HEK293 (cell line): ENCODE measurements around the gene UQCC2.
A peak's percentile ranks its signal among the peaks of the same experiment; 100 is the strongest.

ENCODE experiments used
- CTCF ChIA-PET: fragments of 350-600 bp; formaldehyde crosslinking; extraction: SDS; loops from one replicate; lab custom pipeline; 2021; ENCODE audit warnings: antibody characterized with exemption; lab: Yijun Ruan, JAX
- POLR2A ChIA-PET: fragments of 300-600 bp; formaldehyde crosslinking; extraction: SDS; loops from one replicate; lab custom pipeline; 2020; ENCODE audit warnings: antibody characterized with exemption, inconsistent platforms; lab: Yijun Ruan, JAX
- H3K27ac ChIP-seq: fragments of 200-500 bp; sonication (Bioruptor generic); 2 replicates; pipeline ENCODE4 v1.5.1; 2014; ENCODE audit warnings: low read depth, low read length, control low read depth, inconsistent platforms; ENCODE audit errors: extremely low read depth
- H3K36me3 ChIP-seq, 2 experiments: fragments of 200-500 bp in 1 of 2; sonication (Bioruptor generic) in 1 of 2; 1 replicate in 1 of 2; 2 replicates in 1 of 2; pipeline ENCODE4 v1.5.1; 2014 to 2017; ENCODE audit warnings: inconsistent platforms in 2 of 2, low read length in 2 of 2; ENCODE audit not compliant: control insufficient read depth in 2 of 2, insufficient read depth in 1 of 2
- H3K4me1 ChIP-seq: fragments of 200-500 bp; sonication (Bioruptor generic); 2 replicates; pipeline ENCODE4 v1.5.1; 2014; ENCODE audit warnings: mild to moderate bottlenecking, low read length, inconsistent platforms; ENCODE audit not compliant: control insufficient read depth, insufficient read depth
- H3K4me3 ChIP-seq: 2 replicates; pipeline ENCODE4 v1.5.1; 2011; ENCODE audit warnings: low read depth, mild to moderate bottlenecking, control low read depth, low read length, moderate library complexity
- H3K9me3 ChIP-seq: fragments of 200-500 bp; sonication (Bioruptor generic); 2 replicates; pipeline ENCODE4 v1.5.1; 2014; ENCODE audit warnings: low read depth, low read length, inconsistent platforms; ENCODE audit not compliant: control insufficient read depth, insufficient read depth
- MZF1 ChIP-seq: fragments of 450-650 bp; formaldehyde crosslinking; IDR thresholded peaks from 2 replicates; pipeline ENCODE4 v1.5.1; 2017; ENCODE audit warnings: missing biosample characterization, missing genetic modification characterization, borderline replicate concordance
- ZBTB8A ChIP-seq: fragments of 450-650 bp; formaldehyde crosslinking; IDR thresholded peaks from 2 replicates; pipeline ENCODE4 v1.5.1; 2016; ENCODE audit warnings: missing biosample characterization, missing genetic modification characterization
- ZNF121 ChIP-seq: fragments of 450-650 bp; formaldehyde crosslinking; IDR thresholded peaks from 2 replicates; pipeline ENCODE4 v1.5.1; 2016; ENCODE audit warnings: missing biosample characterization, missing genetic modification characterization
- ZNF146 ChIP-seq: fragments of 450-650 bp; formaldehyde crosslinking; IDR thresholded peaks from 2 replicates; pipeline ENCODE4 v1.5.1; 2016; ENCODE audit warnings: missing biosample characterization, missing genetic modification characterization
- ZNF202 ChIP-seq: fragments of 450-650 bp; formaldehyde crosslinking; IDR thresholded peaks from 2 replicates; pipeline ENCODE4 v1.5.1; 2016; ENCODE audit warnings: missing biosample characterization, missing genetic modification characterization, borderline replicate concordance
- ZNF221 ChIP-seq: fragments of 450-650 bp; formaldehyde crosslinking; IDR thresholded peaks from 2 replicates; pipeline ENCODE4 v1.5.1; 2017; ENCODE audit warnings: missing biosample characterization, missing genetic modification characterization, borderline replicate concordance
- ZNF423 ChIP-seq: fragments of 450-650 bp; formaldehyde crosslinking; IDR thresholded peaks from 2 replicates; pipeline ENCODE4 v1.5.1; 2016; ENCODE audit warnings: missing biosample characterization, missing genetic modification characterization
- ZNF560 ChIP-seq: fragments of 450-650 bp; formaldehyde crosslinking; IDR thresholded peaks from 2 replicates; pipeline ENCODE4 v1.5.1; 2017; ENCODE audit warnings: missing biosample characterization, missing genetic modification characterization, borderline replicate concordance
- ZNF585B ChIP-seq: fragments of 450-650 bp; formaldehyde crosslinking; IDR thresholded peaks from 2 replicates; pipeline ENCODE4 v1.5.1; 2016; ENCODE audit warnings: missing biosample characterization, missing genetic modification characterization
- ZNF664 ChIP-seq: fragments of 450-650 bp; formaldehyde crosslinking; IDR thresholded peaks from 2 replicates; pipeline ENCODE4 v1.5.1; 2016; ENCODE audit warnings: missing biosample characterization, missing genetic modification characterization
- ZXDB ChIP-seq: fragments of 450-650 bp; formaldehyde crosslinking; IDR thresholded peaks from 2 replicates; pipeline ENCODE4 v1.5.1; 2016; ENCODE audit warnings: missing biosample characterization, missing genetic modification characterization
- TF ChIP-seq, protein P1 (sequence below): fragments of 450-650 bp; formaldehyde crosslinking; IDR thresholded peaks from 2 replicates; pipeline ENCODE4 v1.5.1; 2016; ENCODE audit warnings: missing biosample characterization, missing genetic modification characterization
- TF ChIP-seq, protein P2 (sequence below): fragments of 450-650 bp; formaldehyde crosslinking; IDR thresholded peaks from 2 replicates; pipeline ENCODE4; 2016; ENCODE audit warnings: missing biosample characterization, missing genetic modification characterization
- TF ChIP-seq, protein P3 (sequence below): fragments of 450-650 bp; formaldehyde crosslinking; IDR thresholded peaks from 2 replicates; pipeline ENCODE4 v1.5.1; 2016; ENCODE audit warnings: missing biosample characterization, missing genetic modification characterization
- TF ChIP-seq, protein P4 (sequence below): fragments of 450-650 bp; formaldehyde crosslinking; IDR thresholded peaks from 2 replicates; pipeline ENCODE4 v1.5.1; 2016; ENCODE audit warnings: missing biosample characterization, missing genetic modification characterization
- TF ChIP-seq, protein P5 (sequence below): fragments of 450-650 bp; formaldehyde crosslinking; IDR thresholded peaks from 2 replicates; pipeline ENCODE4 v1.5.1; 2016; ENCODE audit warnings: missing biosample characterization, missing genetic modification characterization, low read depth
- TF ChIP-seq, protein P6 (sequence below): IDR thresholded peaks from 2 replicates; pipeline ENCODE4 v1.6.1; 2011; ENCODE audit warnings: mild to moderate bottlenecking, low read depth, low read length, borderline replicate concordance

UQCC2 gene

DNA sequence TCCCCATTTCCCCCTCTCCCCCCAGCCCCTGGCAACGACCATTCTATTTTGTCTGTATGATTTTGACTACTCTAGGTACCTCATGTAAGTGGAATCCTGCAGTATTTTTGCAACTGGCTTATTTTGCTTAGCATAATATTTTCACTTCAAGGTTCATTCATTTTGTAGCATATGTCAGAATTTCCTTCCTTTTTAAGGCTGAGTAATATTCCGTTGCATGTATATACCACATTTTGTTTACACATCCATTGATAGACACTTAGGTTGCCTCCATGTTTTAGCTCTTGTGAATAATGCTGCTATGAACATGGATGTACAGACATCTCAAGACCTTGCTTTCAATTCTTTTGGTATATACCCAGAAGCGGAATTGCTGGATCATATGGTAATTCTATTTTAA, 1.4 kb upstream of the UQCC2 start:
- TF ChIP-seq, protein P1, sequence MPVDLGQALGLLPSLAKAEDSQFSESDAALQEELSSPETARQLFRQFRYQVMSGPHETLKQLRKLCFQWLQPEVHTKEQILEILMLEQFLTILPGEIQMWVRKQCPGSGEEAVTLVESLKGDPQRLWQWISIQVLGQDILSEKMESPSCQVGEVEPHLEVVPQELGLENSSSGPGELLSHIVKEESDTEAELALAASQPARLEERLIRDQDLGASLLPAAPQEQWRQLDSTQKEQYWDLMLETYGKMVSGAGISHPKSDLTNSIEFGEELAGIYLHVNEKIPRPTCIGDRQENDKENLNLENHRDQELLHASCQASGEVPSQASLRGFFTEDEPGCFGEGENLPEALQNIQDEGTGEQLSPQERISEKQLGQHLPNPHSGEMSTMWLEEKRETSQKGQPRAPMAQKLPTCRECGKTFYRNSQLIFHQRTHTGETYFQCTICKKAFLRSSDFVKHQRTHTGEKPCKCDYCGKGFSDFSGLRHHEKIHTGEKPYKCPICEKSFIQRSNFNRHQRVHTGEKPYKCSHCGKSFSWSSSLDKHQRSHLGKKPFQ (tag by site-specific recombination) = no peak
- peak; percentile 67; the same call in 1 of the 2 replicates for TF ChIP-seq ZNF146
- TF ChIP-seq ZXDB (tag by site-specific recombination) = no peak
- TF ChIP-seq, all 188 proteins: peak for 1
- Histone ChIP-seq H3K36me3 (peaks cover 11 to 28% of the 10 kb centered on the region in 2 experiments), H3K4me3 (no peak overlapping the region), H3K4me1 (peaks cover 7% of the 10 kb centered on the region; the same call in 1 of the 2 replicates), H3K27ac (no peak overlapping the region), H3K9me3 (no peaks in the 10 kb centered on the region)
- CTCF ChIA-PET = interaction anchor here (0.6 to 4.0 kb wide), 6 partner anchors 12 to 123 kb away, joined by 3 to 33 read pairs (median 8); no protein-coding TSS in a partner anchor
- POLR2A ChIA-PET = no interaction called here

DNA sequence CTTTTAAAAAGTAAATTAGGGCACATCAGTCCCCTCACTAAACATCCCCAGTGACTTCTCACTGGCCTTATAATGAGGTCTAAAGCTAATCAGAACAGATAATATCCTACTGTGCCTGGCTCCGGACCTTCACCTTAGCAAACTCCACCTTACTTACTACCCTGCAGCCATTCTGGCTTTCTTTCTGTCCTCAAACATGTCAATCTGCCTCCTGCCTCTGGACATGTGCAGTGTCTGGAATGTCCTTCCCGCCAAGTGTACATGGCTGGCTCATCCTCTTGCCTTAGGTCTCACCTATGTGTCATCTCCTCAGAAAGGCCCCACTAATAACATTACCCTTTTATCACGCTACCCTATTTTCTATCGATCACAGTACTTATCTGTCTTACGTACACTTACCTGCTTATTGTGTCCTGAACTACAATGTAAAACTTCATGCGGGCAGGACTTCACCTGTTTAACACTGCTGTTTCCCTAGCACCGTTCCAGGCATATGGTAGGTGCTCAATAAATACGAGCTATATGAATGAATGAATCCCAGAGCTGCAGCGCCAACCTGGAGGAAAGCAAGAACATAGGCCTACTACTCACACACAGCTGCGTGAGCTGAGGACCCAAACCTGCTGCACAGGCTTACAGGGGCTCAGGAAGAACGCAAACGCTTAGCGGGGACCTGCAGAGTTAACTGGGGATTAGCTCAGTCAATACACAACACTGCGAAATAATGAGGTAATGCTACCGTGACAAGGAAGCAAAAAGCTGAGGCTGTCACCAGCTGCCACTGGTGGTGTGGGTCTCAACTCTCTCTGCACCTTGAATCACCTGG, 991 bp downstream of the UQCC2 start:
- CTCF ChIA-PET = interaction anchor here (0.5 to 4.4 kb wide), 22 partner anchors 9 to 649 kb away, joined by 3 to 75 read pairs (median 4); no protein-coding TSS in a partner anchor
- peak overlapping the region; percentile 89 for H3K4me3 ChIP-seq
- TF ChIP-seq ZNF423 (tag by site-specific recombination) (no peak), ZNF121 (no peak), ZBTB8A (tag by site-specific recombination) (no peak), ZNF585B (tag by site-specific recombination) (no peak), ZNF202 (tag by site-specific recombination) (no peak), ZNF560 (tag by site-specific recombination) (no peak), ZNF221 (tag by site-specific recombination) (no peak), MZF1 (tag by site-specific recombination) (0 out of 2 replicates have a peak, but pooled peaks have one; percentile 15), ZNF664 (tag by site-specific recombination) (peak; percentile 92)
- TF ChIP-seq, protein P2, sequence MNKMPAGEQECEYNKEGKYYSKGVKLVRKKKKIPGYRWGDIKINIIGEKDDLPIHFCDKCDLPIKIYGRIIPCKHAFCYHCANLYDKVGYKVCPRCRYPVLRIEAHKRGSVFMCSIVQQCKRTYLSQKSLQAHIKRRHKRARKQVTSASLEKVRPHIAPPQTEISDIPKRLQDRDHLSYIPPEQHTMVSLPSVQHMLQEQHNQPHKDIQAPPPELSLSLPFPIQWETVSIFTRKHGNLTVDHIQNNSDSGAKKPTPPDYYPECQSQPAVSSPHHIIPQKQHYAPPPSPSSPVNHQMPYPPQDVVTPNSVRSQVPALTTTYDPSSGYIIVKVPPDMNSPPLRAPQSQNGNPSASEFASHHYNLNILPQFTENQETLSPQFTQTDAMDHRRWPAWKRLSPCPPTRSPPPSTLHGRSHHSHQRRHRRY (tag by site-specific recombination) = no peak
- TF ChIP-seq, protein P3, sequence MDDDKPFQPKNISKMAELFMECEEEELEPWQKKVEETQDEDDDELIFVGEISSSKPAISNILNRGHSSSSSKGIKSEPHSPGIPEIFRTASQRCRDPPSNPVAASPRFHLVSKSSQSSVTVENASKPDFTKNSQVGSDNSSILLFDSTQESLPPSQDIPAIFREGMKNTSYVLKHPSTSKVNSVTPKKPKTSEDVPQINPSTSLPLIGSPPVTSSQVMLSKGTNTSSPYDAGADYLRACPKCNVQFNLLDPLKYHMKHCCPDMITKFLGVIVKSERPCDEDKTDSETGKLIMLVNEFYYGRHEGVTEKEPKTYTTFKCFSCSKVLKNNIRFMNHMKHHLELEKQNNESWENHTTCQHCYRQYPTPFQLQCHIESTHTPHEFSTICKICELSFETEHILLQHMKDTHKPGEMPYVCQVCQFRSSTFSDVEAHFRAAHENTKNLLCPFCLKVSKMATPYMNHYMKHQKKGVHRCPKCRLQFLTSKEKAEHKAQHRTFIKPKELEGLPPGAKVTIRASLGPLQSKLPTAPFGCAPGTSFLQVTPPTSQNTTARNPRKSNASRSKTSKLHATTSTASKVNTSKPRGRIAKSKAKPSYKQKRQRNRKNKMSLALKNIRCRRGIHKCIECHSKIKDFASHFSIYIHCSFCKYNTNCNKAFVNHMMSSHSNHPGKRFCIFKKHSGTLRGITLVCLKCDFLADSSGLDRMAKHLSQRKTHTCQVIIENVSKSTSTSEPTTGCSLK (tag by site-specific recombination) = no peak
- TF ChIP-seq, protein P4, sequence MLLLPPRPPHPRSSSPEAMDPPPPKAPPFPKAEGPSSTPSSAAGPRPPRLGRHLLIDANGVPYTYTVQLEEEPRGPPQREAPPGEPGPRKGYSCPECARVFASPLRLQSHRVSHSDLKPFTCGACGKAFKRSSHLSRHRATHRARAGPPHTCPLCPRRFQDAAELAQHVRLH = no peak
- TF ChIP-seq, protein P5, sequence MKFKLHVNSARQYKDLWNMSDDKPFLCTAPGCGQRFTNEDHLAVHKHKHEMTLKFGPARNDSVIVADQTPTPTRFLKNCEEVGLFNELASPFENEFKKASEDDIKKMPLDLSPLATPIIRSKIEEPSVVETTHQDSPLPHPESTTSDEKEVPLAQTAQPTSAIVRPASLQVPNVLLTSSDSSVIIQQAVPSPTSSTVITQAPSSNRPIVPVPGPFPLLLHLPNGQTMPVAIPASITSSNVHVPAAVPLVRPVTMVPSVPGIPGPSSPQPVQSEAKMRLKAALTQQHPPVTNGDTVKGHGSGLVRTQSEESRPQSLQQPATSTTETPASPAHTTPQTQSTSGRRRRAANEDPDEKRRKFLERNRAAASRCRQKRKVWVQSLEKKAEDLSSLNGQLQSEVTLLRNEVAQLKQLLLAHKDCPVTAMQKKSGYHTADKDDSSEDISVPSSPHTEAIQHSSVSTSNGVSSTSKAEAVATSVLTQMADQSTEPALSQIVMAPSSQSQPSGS (tag by site-specific recombination) = peak; percentile 80
- TF ChIP-seq, protein P6, sequence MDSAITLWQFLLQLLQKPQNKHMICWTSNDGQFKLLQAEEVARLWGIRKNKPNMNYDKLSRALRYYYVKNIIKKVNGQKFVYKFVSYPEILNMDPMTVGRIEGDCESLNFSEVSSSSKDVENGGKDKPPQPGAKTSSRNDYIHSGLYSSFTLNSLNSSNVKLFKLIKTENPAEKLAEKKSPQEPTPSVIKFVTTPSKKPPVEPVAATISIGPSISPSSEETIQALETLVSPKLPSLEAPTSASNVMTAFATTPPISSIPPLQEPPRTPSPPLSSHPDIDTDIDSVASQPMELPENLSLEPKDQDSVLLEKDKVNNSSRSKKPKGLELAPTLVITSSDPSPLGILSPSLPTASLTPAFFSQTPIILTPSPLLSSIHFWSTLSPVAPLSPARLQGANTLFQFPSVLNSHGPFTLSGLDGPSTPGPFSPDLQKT = no peak
- H3K4me1 ChIP-seq = peaks cover 7% of the 10 kb centered on the region; the same call in 1 of the 2 replicates
- H3K36me3 ChIP-seq = peaks cover 11 to 39% of the 10 kb centered on the region in 2 experiments
- H3K27ac ChIP-seq = peak overlapping the region; percentile 97; the same call in 1 of the 2 replicates
- POLR2A ChIA-PET = interaction anchor here (0.5 to 2.1 kb wide), 24 partner anchors 9 to 650 kb away, joined by 3 to 17 read pairs (median 6); partner anchors contain the start of genes BAK1, HMGA1, ITPR3 and LEMD2
- H3K9me3 ChIP-seq = no peaks in the 10 kb centered on the region
